Activated effector memory CD4-positive, alpha-beta T cell treated with Interleukin-2 at 50 U/mL for 16 hours (primary cell): ENCODE measurements around the gene WDR5B.

ENCODE experiments used
- DNase-seq: peaks from one replicate; pipeline ENCODE4 v3.0.0-alpha.2; 2020

WDR5B gene

GRCh38 chr3:122364490-122364889 lies 51.4 kb downstream of the WDR5B start:
- DNase-seq: no peak
